ENCODE results near the gene LAMA1.
"Not testable (repeated sequence)": the region's sequence is repeated elsewhere in the genome, so short reads cannot be mapped to it uniquely, and the experiment has no call there.

Gene LAMA1

DNA sequence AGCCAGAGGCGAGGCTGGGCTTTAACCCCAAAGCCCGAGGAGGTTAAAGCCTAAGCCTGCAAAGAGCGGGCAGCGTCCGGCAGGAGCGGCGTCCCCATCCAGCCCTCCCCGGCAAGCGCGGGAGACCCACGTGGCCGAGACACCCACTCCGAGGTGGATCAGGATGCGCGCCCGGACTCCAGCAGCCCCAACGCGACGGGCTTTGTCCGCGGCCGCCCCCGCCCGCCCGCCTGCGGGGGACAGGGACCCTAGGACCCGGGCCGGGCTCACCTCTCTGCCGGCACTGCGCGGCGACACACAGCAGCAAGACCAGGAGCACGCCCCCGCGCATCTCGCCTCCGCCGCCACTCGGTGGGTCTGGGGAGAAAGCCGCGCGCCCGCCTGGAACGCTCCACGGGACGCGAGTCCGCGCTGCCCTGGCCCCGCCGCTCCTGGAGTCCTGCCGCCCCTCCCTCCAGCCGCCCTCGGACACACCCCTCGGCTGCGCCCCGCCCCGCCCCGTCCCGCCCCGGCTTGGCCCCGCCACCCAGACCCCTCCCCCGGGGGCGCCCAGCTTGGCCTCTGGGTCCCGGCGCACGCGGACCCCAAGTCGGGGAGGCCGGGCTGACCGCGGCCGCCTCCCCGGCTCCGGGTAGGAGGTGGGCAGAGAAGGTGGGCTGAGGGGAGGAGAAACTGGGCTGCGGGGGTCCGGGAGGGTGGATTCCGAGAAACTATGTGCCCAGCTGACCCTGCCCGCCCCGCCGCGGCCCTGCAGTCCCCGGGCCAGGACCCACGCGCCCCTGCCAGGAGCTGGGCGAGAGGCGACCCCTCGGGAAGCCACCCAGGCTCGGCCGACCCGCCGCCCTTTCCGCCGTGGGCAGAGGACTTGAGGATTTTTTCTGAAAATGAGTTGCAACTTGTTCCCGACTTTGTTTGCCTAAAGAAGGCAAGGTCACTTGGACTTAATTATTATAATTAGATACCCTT lies at the start of gene LAMA1:
Gene LAMA1, minus strand, starts transcription at position 408 of the 966 bp plus-strand sequence. Its CDS starts 77 bp downstream, at position 331.
- FAIRE-seq = no peak

GRCh38 chr18:7165846-7166393 lies 48.3 kb upstream of the LAMA1 start:
- no peak for FAIRE-seq

GRCh38 chr18:7164323-7165004 lies 46.9 kb upstream of the LAMA1 start:
- no peak for FAIRE-seq

DNA sequence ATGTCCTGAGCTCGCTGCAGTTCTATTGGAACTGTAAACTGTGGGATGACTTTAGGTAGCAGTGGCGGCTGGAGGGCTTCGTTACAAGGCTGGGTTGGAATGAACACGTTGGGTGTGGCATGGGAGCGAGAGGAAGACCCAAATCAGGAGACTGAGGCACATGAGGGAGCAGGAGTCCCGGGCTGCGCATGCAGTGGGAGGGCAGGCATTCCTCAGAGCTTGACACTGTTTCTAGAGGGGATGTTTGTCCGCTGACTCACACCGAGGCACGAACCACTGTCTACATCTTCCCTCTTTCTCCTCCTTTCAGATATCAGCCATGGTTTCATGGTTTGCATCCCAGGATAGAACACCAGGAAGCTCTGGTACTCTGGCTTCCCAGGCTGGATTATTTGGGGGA lies 40.6 kb upstream of the LAMA1 start:
- no peak for FAIRE-seq

DNA sequence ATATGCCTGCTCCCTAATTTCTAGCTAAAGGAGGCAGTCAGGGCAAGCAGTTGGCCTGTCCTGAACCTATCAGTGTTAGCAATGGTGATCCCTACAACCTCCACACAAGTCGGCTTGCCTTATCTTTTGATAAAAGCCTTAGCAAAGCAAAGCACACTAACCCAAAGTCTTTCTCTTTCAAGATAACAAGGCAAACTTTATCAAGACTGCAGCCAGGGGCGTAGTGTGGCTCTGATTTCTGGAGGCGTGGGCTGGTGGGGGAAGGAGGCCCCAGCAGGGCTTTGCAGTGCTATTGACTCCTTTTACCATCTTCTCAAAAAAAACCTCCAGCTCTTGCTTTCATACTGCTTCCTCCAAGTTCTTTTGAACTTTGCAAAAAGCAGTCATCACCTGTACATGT lies 40.2 kb upstream of the LAMA1 start:
- no peak for FAIRE-seq

GRCh38 chr18:7155887-7156286 lies 38.3 kb upstream of the LAMA1 start:
- no peak for FAIRE-seq

DNA sequence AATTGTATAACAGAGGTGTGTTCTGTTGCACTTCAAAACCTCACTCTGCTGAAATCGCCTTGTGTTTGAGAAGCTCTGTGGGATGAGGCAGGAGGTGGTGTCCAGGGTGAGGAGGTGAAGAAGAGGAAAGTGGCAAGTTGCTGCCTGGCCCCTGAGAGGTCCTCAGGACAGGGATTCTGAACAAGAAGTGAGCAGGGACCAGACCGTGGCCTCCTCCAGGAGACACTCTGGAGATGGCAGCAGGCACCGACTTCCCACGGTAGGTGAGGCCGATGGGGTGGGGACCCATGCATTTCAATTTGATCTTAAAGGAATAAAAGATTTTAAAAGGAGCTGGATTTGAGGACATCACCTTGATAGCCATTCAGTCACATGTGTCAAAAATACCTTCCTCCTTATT lies 37.5 kb upstream of the LAMA1 start:
- no peak for FAIRE-seq

- FAIRE-seq = no peak
Measured at GRCh38 chr18:7152440-7152839, 34.8 kb upstream of the LAMA1 start.

DNA sequence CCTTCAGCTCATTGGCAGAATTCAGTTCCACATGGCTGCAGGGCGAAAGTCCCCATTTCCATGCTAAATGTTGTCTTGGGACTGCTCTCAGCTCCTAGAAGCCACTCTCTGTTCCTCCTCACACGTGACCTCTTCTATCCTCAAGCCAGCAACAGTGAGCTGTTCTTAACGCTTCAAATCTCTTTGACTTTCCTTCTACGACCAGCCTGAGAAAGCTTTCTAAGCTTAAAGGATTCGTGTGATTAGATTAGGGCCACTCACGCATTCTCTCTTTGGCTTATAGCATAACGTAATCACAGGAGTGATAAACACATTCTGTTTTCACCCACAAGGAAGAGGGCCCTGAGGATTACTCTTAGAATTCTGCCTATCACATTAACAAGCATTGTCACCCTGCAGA lies 29.8 kb upstream of the LAMA1 start:
- FAIRE-seq = no peak

DNA sequence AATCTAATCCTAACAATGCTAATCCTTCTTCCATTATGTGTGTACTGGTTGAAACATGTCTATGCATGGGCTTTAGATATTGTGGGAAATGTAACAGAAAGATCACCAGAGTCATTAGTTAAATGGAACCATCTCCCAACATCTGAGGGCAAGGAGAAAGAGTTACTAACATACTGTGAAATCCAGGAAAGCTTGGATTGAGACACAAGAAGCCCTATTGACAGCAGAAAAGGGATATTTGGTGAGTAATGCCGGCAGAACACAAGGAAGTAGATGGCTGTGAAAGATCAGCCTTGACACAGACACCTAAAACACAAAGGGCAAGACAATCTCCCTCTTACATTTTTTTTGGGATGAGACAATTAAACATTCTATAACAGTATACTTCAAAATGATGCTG lies 28.5 kb upstream of the LAMA1 start:
- no peak for FAIRE-seq

DNA sequence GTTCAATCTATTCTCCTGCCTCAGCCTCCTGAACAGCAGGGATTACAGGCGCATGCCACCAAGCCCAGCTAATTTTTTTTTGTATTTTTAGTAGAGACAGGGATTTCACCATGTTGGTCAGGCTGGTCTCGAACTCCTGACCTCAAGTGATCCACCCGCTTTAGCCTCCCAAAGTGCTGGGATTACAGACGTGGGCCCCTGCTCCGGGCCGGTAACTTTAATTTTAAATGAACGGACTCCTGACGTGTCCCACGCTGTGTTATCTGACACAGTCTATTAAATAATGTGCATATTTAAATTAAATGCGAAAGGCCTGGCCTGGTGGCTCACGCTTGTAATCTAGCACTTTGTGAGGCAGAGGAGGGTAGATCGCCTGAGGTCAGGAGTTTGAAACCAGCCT lies 27.3 kb upstream of the LAMA1 start:
- not testable (repeated sequence) for FAIRE-seq

DNA sequence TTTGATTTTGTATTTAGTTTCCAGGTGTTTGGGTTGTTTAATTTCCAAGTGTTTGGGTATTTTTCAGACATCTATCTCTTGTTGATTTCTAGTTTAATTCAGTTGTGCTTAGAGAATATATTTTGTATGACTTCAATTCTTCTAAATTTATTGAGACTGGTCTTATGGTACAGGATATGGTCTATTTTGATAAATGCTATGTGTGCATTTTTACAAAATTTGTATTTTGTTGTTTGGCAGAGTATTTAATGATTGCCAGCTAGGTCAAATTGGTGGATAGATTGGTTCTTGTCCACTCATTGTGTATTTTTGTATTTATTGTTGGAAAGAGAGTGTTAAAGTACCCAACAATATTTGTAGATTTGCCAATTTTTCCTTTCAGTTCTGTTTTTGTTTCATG lies 23.7 kb upstream of the LAMA1 start:
- FAIRE-seq = no peak

DNA sequence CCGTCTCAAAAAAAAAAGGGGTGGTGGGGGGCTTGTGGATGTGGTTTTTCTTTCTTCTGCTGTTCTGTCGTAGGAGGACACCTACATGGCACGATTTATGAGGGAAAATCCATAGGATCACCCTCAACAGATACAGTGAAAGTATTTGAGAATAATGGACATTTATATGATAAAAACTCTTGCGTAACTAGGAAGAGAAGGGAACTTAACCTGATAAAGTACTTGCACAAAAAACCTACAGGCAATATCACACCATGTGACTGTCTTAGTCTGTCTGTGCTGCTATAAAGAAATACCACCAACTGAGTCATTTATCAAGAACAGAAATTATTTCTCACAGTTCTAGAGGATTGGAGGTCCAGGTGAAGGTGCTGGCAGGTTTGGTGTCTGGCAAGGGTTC lies 21.8 kb upstream of the LAMA1 start:
- no peak for FAIRE-seq

GRCh38 chr18:7133181-7133580 lies 15.6 kb upstream of the LAMA1 start:
- FAIRE-seq = no peak

DNA sequence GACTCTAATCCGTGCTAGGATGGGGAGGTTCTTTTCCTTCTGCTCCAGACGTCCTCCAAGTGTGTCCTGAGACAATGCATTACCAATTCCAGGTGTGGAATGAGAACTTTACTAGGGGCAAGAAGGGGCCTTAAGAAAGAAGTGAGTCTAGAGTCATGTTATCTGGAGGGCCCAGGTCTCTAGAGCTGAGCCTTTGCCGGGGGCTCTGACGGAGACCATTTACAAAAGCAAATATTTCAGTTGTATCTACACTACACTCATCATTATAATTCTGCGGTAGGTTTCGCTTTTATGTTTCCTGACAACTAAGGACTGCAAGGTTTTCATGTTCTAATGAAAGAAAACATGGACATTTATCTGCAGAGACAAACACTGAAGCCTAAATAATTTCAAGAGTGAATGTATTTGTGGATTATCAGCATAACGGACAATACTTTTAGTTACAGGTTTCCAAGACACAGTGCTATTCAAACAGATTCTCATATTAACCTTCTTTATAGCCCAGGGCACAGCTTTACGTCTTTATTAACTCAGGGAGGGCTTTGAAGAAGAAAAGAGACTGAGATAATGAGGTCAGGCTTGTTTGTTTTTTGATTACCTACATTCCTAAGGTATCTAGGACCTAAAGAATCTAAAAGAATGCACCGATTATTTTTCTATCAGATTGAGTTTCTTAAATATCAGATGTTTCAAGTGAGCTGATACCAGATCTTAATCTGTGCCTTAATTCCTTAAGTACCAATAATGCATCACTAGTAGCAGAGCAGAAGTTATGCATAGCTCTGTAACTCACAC lies 15.0 kb upstream of the LAMA1 start:
- no peak for FAIRE-seq

DNA sequence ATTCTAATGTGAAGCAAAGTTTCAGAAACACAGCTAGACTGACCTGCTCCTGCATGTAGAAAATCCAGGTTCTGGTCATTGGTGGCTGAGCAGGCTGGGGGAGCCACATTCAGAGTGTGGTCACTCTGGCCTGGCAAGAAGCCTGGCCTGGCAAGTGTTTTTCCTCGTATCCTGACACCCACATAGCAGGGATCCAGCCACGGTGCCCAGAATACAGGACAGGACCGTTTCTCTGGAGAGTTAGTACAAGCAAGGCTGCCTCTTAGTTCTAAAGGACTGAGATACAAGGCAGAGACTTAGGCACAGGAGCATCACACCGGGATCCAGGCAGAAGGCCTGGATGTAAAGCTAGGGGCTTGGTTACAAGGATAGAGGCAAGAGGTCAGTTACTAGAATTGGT lies 4.8 kb upstream of the LAMA1 start:
- FAIRE-seq = no peak

GRCh38 chr18:7116792-7117389 lies 706 bp downstream of the LAMA1 start:
- no peak for FAIRE-seq

GRCh38 chr18:7116001-7116730 lies 1.4 kb downstream of the LAMA1 start:
- no peak for FAIRE-seq

GRCh38 chr18:7112936-7113335 lies 4.7 kb downstream of the LAMA1 start:
- FAIRE-seq = no peak

- FAIRE-seq = no peak
Measured at GRCh38 chr18:7111134-7111533, 6.5 kb downstream of the LAMA1 start.

- FAIRE-seq = no peak
Measured at GRCh38 chr18:7105943-7106342, 11.7 kb downstream of the LAMA1 start.

DNA sequence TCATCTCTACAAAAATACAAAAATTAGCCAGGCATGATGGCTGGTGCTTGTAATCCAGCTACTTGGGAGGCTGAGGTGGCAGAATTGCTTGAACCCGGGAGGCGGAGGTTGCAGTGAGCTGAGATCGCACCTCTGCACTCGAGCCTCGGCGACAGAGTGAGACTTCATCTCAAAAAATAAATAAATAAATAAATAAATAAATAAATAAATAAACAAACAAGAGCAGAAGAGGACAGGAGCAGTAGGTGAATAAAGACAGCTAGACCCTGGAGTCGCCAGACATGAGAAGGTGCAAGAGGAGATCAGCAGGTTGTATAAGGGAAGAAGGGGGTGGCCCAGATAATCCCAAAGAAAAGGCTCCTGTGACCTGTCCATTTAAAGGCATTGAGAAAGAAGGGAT lies 12.3 kb downstream of the LAMA1 start:
- no peak for FAIRE-seq
